Small intestine (tissue), 7 donors: ENCODE results near the gene EMC8. TPM values are rescaled to one million over a fixed set of nuclear protein-coding genes. Genes with fewer than 3 reads are reported as not detected.

Experiments used
- DNase-seq, 2 donors: peaks; one replicate each; pipeline versions ENCODE4 v3.0.0 to v3.0.0-alpha.2; 2013
- FAIRE-seq: peaks from 2 replicates; lab custom pipeline; 2012; peaks lifted over from hg19 to GRCh38; lab: Jason Lieb, UNC
- H3K27ac ChIP-seq, 3 donors: one replicate each; pipeline ENCODE4 v1.5.1; 2013; ENCODE audit warnings: low read length in 2 of 3, mild to moderate bottlenecking in 2 of 3, control low read depth in 1 of 3, inconsistent platforms in 1 of 3, low read depth in 1 of 3, moderate library complexity in 1 of 3
- H3K27me3 ChIP-seq, 3 donors: one replicate each; pipeline ENCODE4 v1.6.1; 2013; ENCODE audit warnings: low read length in 3 of 3, inconsistent platforms in 1 of 3; ENCODE audit not compliant: control insufficient read depth in 3 of 3, insufficient read depth in 3 of 3
- H3K36me3 ChIP-seq, 3 donors: one replicate each; pipeline ENCODE4 v1.6.1; 2013; ENCODE audit warnings: low read length in 3 of 3, inconsistent platforms in 1 of 3, low read depth in 1 of 3, mild to moderate bottlenecking in 1 of 3, moderate library complexity in 1 of 3; ENCODE audit not compliant: control insufficient read depth in 3 of 3, insufficient read depth in 2 of 3
- H3K4me1 ChIP-seq, 3 donors: one replicate each; pipeline ENCODE4 v1.6.1; 2013; ENCODE audit warnings: low read length in 2 of 3, inconsistent platforms in 1 of 3, low read depth in 1 of 3, mild to moderate bottlenecking in 1 of 3, moderate library complexity in 1 of 3; ENCODE audit not compliant: control insufficient read depth in 3 of 3, insufficient read depth in 2 of 3
- H3K4me3 ChIP-seq, 3 donors: one replicate each; pipeline ENCODE4 v1.5.1; 2013; ENCODE audit warnings: low read length in 3 of 3, control low read depth in 1 of 3, inconsistent platforms in 1 of 3, low read depth in 1 of 3, mild to moderate bottlenecking in 1 of 3, moderate library complexity in 1 of 3
- H3K9me3 ChIP-seq, 2 donors: one replicate each; pipeline ENCODE4 v1.6.1; 2013; ENCODE audit warnings: low read depth in 1 of 2, low read length in 1 of 2; ENCODE audit not compliant: control insufficient read depth in 2 of 2, insufficient read depth in 1 of 2
- WGBS, 3 donors: extraction: QIAGEN DNeasy Blood & Tissue Kit; methylation state at CpG; one replicate each; pipeline ENCODE4 v1.1.7; 2013; 5-methylcytosine and 5-hydroxymethylcytosine counted together
- polyA plus RNA-seq, 4 donors: library from polyadenylated mRNA; stranded (reverse) in 3 of 4; unstranded in 1 of 4; fragments of 200-250 nt in 3 of 4; fragments of 120-200 nt in 1 of 4; gene quantifications; one replicate each; pipeline versions ENCODE4 v1.2.1 to v1.2.3, GENCODE V29; 2013
- donor health status: healthy with polysubstance abuse.
- donor health status: control.
- donor health status: control.
- donor health status: Bipolar disorder and iron deficiency.
- donor health status: healthy.

The EMC8 gene
- polyA plus RNA-seq, 4 donors = 16.2 to 21.2 (median 20.1) TPM

- Histone ChIP-seq H3K36me3 (no peaks in the 10 kb centered on the region), H3K9me3 (no peaks in the 10 kb centered on the region), H3K27ac (no peak overlapping the region), H3K4me1 (peaks cover 0 to 32% (median 3%) of the 10 kb centered on the region in 3 donors), H3K27me3 (peaks cover 2 to 55% (median 4%) of the 10 kb centered on the region in 3 donors), H3K4me3 (no peak overlapping the region)
- DNase-seq (peak; percentile 32 to 67), FAIRE-seq (no peak)
- 19 to 43% (median 33%) methylated on average over 21 of the region's 21 CpGs for WGBS, 3 donors
These were observed 46.6 kb downstream of the EMC8 start for GRCh38 chr16:85752511-85753420.

DNA sequence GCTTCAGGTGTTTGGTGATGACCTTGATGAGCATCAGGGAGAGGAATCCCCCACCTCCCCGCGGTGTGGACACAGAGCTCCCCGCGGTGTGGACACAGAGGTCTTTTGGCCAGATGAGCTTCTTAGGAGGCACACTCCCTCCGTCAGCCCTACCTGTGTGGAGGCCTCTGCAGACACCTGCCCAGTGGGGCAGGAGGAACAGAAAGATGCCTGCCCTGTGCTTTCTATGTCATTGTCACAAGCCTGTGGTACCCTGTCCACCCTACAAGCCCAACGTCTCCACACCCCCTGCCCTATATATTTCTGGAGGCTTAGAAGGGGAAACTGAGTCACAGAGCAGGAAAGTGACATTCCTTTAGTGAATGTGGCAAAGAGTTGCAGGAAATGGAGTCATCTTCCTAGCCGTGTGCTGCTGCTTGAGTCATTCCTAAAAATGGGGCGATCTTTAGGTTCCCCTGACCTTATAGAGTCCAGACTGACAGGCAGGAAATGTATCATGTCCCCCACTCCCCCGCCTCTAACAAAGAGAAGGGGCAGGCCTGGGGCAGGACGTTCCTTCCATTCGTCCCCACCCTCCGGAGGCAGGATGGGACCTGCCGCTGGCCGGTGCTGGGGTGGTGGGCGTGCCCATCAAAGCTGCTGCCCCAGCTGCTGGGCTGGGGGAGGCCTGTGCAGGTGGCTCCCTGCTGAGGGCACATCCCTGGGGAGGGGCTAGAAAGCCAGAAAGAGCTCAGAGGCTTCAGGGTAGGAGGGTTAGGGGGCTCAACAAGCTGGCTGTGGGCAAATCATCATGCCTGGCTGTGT is 47.4 kb downstream of the EMC8 start:
- H3K27ac ChIP-seq = no peak overlapping the region
- H3K9me3 ChIP-seq = no peaks in the 10 kb centered on the region
- H3K4me1 ChIP-seq = peaks cover 0 to 32% (median 3%) of the 10 kb centered on the region in 3 donors
- H3K27me3 ChIP-seq = peaks cover 2 to 55% (median 4%) of the 10 kb centered on the region in 3 donors
- FAIRE-seq (no peak), DNase-seq (no peak)
- WGBS, 3 donors = 21 to 39% (median 27%) methylated on average over 15 of the region's 15 CpGs
- no peaks in the 10 kb centered on the region for H3K36me3 ChIP-seq
- peak overlapping the region in 1 of 3 donors; percentile 52 for H3K4me3 ChIP-seq

DNA sequence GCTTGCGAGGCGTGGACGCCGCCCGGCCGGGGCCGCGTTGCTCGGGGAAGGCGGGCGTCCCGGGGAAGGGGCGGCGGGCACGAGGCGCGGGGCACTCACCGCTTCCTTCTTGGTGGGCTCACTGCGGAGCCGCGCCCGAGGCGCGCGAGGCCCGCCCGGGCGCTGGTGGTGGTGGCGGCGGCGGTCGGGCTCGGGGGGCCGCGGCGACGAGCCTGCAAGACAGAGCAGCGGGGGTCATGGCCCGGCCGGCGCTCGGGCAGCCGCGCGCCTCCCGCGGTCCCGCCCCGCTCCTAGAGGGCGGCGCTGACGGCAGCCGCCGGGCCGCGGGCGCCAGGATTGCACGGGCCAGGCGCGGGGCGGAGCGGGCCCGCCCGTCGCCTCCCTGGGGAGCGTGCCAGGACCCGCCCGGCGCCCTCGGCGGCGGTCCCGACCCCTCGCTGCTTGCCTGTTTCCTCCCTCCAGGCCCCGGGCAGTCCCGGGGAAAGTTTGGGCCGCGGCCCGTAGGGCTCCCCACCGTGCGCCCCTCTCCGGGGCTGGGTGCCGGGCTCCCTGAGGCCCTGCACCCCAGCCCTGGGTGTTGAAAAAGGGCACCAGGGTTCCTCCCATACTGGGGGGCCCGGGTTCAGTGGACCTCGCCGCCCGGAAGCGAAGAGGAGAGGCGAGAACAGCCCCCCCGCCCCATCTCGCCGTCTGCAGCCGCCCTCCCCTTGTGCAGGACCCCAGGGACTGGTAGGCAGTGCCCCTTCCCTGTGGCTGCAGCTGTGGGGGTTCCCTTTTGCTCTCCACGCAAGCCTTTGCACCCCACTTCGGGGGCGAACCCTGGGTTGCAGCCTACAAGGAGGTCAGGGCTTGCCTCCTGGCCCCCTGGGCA is 48.3 kb downstream of the EMC8 start, which contains the start of gene C16orf74:
C16orf74 (minus strand) TSS at position 270 of the 871 bp plus-strand sequence. CDS start 15,879 bp downstream, outside the sequence.
- H3K27ac ChIP-seq = no peak within 1 kb of the TSS
- H3K4me3 ChIP-seq = peak within 1 kb of the TSS; percentile 17 to 52 (median 23)
- WGBS, 3 donors = 4 to 8% (median 5%) methylated on average over 48 to 96 of the region's 96 CpGs
- H3K36me3 ChIP-seq = peaks cover 0 to 2% (median 0%) of the 10 kb centered on the region in 3 donors
- peaks cover 2 to 56% (median 4%) of the 10 kb centered on the region in 3 donors for H3K27me3 ChIP-seq
- H3K9me3 ChIP-seq = no peaks in the 10 kb centered on the region
- DNase-seq (peak; percentile 57 to 74), FAIRE-seq (no peak)
- H3K4me1 ChIP-seq = peaks cover 0 to 32% (median 3%) of the 10 kb centered on the region in 3 donors

GRCh38 chr16:85750146-85750826 is 49.1 kb downstream of the EMC8 start:
- DNase-seq = peak in 1 of 2 donors; percentile 69
- WGBS, 3 donors = 1 to 4% (median 2%) methylated on average over 49 to 51 of the region's 51 CpGs
- FAIRE-seq = no peak

GRCh38 chr16:85749771-85750145 is 49.6 kb downstream of the EMC8 start:
- Histone ChIP-seq H3K36me3 (peaks cover 0 to 2% (median 0%) of the 10 kb centered on the region in 3 donors), H3K4me1 (peaks cover 0 to 32% (median 3%) of the 10 kb centered on the region in 3 donors), H3K27me3 (peaks cover 2 to 53% (median 4%) of the 10 kb centered on the region in 3 donors), H3K27ac (no peak overlapping the region), H3K9me3 (no peaks in the 10 kb centered on the region), H3K4me3 (peak overlapping the region in 1 of 3 donors; percentile 23)
- FAIRE-seq = no peak
- WGBS, 3 donors = 10 to 28% (median 22%) methylated on average over 13 to 14 of the region's 14 CpGs
- DNase-seq = no peak

More at GRCh38 chr16:85750146-85750826, 49.1 kb downstream of the EMC8 start:
- H3K4me1 ChIP-seq = peaks cover 0 to 32% (median 3%) of the 10 kb centered on the region in 3 donors
- H3K4me3 ChIP-seq = peak overlapping the region; percentile 17 to 52 (median 23)
- peaks cover 0 to 2% (median 0%) of the 10 kb centered on the region in 3 donors for H3K36me3 ChIP-seq
- no peaks in the 10 kb centered on the region for H3K9me3 ChIP-seq
- H3K27ac ChIP-seq = no peak overlapping the region
- peaks cover 2 to 53% (median 4%) of the 10 kb centered on the region in 3 donors for H3K27me3 ChIP-seq

DNA sequence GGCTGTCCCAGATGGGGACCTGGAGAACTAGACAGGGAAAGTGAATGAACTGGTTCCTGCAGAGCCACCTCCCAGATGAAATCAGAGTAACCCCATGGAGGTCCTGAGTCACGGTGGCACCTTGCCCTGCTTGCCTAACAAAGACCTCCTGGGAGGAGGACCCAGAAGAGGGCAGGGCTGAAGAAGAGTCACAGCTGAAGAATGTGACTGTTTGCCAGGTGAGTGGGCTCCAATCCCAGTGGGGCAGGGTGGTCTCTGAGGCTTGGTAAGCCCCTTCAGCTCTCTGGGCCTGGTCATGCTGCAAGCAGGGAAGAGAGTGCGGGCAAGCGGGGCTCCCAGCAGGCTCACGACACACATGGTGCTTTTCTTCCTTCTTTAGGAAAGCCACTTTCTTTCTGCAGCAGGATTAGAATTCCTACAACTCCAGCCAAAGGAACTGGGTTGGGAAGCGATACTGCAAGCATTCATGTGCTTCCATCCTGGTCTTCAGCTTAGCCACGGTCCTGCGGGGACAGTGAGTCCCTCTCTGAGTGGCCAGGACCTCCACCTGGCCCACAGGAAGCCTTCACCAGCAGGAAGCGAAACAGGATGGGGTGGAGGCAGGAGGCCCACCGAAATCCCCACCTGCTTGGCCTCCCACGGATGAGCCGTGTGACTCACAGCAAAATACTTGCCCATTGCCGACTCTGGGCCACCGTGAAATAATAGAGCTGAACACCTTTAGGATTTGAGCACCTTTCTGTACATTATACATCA is 52.7 kb downstream of the EMC8 start:
- H3K9me3 ChIP-seq = no peaks in the 10 kb centered on the region
- H3K4me3 ChIP-seq = no peak overlapping the region
- no peak overlapping the region for H3K27ac ChIP-seq
- H3K36me3 ChIP-seq = peaks cover 0 to 2% (median 0%) of the 10 kb centered on the region in 3 donors
- WGBS, 3 donors = 70 to 80% (median 76%) methylated on average over 13 of the region's 13 CpGs
- H3K27me3 ChIP-seq = peaks cover under 1 to 26% (median 2%) of the 10 kb centered on the region in 3 donors
- DNase-seq (no peak), FAIRE-seq (no peak)
- H3K4me1 ChIP-seq = peaks cover 0 to 15% (median 3%) of the 10 kb centered on the region in 3 donors
